Kasumi-1 (cell line): ENCODE measurements around the gene TMEM270.
A peak's percentile ranks its signal among the peaks of the same experiment; 100 is the strongest.
"Not testable (repeated sequence)": the region's sequence is repeated elsewhere in the genome, so short reads cannot be mapped to it uniquely, and the experiment has no call there.

Experiments used
- DNase-seq, 2 experiments: peaks; one replicate each; lab custom pipeline; 2025; lab: John Stamatoyannopoulos, UW

TMEM270 gene

GRCh38 chr7:73861305-73861704 lies 346 bp downstream of the TMEM270 start:
- DNase-seq = no peak

GRCh38 chr7:73864981-73865711 lies 4.2 kb downstream of the TMEM270 start:
- no peak for DNase-seq

GRCh38 chr7:73865738-73866445 lies 4.9 kb downstream of the TMEM270 start:
- peak; percentile 43 to 70 for DNase-seq

GRCh38 chr7:73866446-73866767 lies 5.4 kb downstream of the TMEM270 start:
- DNase-seq = no peak

GRCh38 chr7:73869011-73869798 lies 8.2 kb downstream of the TMEM270 start:
- DNase-seq = no peak

- DNase-seq = no peak
Measured at GRCh38 chr7:73870041-73870492, 9.1 kb downstream of the TMEM270 start.

GRCh38 chr7:73871163-73872011 lies 10.4 kb downstream of the TMEM270 start:
- no peak for DNase-seq

- DNase-seq = no peak
Measured at GRCh38 chr7:73872056-73872908, 11.3 kb downstream of the TMEM270 start.

- DNase-seq = no peak
Measured at GRCh38 chr7:73876361-73876760, 15.4 kb downstream of the TMEM270 start.

- no peak for DNase-seq
Measured at GRCh38 chr7:73876973-73877372, 16.0 kb downstream of the TMEM270 start.

GRCh38 chr7:73879977-73880681 lies 19.2 kb downstream of the TMEM270 start:
- no peak for DNase-seq

- DNase-seq = no peak
Measured at GRCh38 chr7:73880755-73881328, 19.9 kb downstream of the TMEM270 start.

GRCh38 chr7:73881352-73882046 lies 20.5 kb downstream of the TMEM270 start:
- DNase-seq = no peak

GRCh38 chr7:73882047-73882402 lies 21.1 kb downstream of the TMEM270 start:
- DNase-seq = no peak

- not testable (repeated sequence) for DNase-seq
Measured at GRCh38 chr7:73884867-73885422, 24.0 kb downstream of the TMEM270 start.

- DNase-seq = no peak
Measured at GRCh38 chr7:73885433-73885974, 24.5 kb downstream of the TMEM270 start.

- DNase-seq = peak in 1 of 2 experiments; percentile 17
Measured at GRCh38 chr7:73885975-73886798, 25.2 kb downstream of the TMEM270 start.

- no peak for DNase-seq
Measured at GRCh38 chr7:73887762-73888161, 26.8 kb downstream of the TMEM270 start.
